ENCODE data around the gene PAGR1.
"Not testable (repeated sequence)": the region's sequence is repeated elsewhere in the genome, so short reads cannot be mapped to it uniquely, and the experiment has no call there.

Gene PAGR1

GRCh38 chr16:29813644-29814562 lies 2.0 kb upstream of the PAGR1 start:
- no peak for DNase-seq

DNA sequence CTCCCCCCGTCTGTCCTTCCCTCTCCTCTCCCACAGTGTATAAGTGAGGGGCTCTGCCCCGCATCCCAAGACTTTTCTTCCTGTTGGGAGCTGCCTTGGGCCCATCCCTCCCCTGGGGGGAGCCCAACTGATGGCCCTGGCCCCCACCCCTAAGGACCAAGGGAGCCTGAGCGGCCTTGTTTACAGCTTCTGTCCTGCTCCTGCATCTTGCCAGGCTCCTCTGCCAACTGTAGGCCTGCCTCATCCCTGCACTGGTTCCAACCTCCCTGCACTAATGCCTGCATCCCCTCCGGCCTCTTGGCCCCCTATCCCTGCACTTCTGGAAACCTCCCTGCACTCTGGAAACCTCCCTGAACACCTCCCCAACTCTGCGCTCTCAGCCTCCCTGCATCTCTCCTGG lies 1.4 kb upstream of the PAGR1 start:
- no peak for DNase-seq

DNA sequence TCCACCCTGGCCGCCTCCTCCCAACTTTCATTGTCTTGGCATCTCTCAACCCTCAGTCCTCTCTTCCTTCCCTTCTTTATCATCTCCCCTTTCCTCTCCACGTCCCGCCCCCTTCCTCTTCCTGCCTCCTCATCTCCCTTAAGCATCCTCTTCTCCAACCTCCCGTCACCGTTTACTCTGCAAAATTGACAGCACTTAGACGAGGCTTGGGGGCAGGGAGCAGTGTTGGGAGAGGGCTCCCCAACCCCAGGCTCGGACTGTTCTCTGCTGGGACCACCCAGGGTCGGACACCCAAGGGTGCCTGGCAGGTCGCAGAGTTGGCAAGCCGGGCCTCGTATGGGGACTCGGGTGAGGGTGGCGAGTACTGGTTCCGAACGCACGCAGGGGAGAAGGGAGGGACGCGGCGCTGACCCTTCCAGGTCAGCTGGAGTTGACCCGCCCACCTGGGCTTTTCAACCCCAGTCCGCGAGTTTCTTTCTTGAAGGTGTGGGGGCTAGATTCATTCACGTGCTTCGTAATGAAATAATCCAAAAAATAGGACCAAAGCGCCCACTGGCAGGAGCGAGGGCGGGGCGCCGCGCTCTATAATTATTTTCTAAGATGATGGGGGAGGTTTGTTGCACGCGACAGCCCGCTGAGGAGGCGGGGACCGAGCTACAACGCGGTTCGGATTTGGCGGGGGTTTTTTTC lies 775 bp upstream of the PAGR1 start:
- DNase-seq: no peak

DNA sequence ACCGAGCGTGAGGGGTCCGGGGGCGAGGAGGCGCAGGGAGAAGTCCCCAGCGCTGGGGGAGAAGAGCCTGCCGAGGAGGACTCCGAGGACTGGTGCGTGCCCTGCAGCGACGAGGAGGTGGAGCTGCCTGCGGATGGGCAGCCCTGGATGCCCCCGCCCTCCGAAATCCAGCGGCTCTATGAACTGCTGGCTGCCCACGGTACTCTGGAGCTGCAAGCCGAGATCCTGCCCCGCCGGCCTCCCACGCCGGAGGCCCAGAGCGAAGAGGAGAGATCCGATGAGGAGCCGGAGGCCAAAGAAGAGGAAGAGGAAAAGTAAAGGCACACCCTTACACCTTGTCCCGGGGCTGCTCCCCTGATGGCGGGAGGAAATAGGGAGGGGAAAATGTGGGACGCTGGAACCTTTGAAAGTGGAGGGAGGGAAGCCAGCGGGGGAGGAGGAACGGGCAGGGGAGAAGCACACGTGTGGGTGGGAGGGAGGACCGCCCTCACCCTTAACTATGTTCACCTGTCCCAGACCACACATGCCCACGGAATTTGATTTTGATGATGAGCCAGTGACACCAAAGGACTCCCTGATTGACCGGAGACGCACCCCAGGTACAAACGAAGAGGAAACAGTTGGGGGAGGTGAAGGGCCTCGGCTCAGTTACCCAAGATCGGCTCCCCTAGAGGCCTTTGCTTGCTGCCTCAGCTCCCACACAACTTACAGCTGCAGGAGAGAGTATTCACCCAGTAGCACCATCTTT lies 916 bp downstream of the PAGR1 start:
- no peak for DNase-seq

DNA sequence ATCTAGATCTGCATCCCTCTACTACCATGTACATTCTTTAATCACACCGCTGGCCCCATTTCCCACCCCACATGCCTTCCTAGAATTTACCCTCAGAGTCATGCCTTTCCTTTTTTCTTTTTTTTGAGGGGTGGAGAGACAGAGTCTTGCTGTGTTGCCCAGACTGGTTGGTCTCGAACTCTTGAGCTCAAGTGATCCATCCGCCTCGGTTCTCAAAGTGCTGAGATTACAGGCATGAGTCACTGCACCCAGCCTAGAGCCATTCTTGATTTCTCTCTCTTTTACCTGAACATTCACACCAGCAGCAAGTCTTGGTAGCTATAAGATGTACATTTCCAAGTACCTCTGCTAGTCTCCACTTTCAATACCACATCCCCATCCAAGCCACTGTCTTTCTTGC lies 2.1 kb downstream of the PAGR1 start:
- no peak for DNase-seq

DNA sequence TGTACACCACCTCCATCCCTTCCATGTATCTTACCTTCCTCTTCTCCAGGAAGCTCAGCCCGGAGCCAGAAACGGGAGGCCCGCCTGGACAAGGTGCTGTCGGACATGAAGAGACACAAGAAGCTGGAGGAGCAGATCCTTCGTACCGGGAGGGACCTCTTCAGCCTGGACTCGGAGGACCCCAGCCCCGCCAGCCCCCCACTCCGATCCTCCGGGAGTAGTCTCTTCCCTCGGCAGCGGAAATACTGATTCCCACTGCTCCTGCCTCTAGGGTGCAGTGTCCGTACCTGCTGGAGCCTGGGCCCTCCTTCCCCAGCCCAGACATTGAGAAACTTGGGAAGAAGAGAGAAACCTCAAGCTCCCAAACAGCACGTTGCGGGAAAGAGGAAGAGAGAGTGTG lies 3.6 kb downstream of the PAGR1 start:
- no peak for DNase-seq

DNA sequence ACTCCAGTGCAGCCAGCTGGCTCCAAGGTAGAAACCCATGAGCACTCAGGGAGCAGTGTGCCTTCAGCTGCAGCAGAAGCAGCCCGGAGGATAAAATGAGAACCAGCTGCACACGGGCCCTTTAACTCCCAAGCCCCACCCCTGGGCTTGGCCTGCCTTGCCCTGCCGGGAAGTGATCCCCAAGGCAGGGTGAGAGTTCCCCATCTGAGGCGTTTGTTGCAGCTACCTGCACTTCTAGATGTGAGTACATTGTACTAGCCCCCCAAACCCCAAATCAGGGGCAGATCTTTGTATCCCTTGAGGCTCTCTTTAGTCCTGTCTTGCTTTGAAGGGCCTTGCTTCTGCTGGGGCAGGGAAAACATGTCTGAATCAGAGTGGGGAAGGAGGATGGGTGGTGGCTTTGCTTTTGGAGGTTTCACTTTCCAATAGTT lies 4.3 kb downstream of the PAGR1 start, which contains the start of gene MVP:
Gene MVP, plus strand, starts transcription at position 192 of the 431 bp plus-strand sequence. CDS start 10,088 bp downstream, outside the sequence.
- DNase-seq: no peak

DNA sequence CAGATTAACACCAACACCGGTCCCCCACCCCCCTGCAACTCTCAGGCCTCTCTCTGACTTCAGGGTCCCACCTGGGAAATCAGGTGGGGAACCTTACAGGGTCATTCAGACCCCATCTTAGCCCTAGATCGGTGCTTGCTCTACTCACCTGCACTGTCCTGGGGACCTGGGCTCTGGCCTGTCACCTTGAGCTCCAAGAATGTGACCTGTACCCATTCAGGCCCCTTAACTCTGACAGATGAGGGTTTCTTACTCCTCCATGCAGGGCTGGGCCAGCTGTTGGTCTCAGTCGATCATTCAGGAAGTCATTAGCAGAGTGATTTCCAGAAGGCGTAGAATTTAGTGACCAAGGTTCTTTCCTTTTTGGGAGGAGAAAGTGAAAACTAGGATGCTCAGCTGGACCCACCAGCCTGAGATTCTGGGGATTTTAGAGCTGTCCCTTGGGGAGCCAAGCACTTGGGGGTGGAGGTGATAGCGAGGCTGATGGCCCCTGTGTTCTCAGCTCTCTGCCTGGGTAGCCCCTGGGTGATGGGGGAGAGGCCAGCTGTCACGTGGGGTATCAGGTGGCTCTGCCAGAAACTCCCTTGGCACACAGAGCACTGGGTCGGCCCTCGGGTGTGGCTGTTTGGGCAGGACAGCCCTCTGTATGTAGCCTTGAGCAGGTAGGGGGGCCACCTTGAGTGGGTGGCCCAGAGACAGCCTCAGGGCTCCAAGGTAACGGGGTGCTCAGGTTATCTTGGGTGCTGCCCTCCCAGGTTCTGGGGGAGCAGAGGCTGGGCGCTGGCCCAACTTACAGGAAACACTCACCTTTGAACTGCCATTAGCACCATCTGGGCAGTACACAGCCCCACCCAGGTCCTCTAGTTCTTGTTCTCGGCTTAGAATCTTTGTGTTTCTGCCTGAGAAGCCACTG lies 5.0 kb downstream of the PAGR1 start:
- DNase-seq: no peak

GRCh38 chr16:29821643-29822115 lies 5.7 kb downstream of the PAGR1 start:
- DNase-seq: no peak

DNA sequence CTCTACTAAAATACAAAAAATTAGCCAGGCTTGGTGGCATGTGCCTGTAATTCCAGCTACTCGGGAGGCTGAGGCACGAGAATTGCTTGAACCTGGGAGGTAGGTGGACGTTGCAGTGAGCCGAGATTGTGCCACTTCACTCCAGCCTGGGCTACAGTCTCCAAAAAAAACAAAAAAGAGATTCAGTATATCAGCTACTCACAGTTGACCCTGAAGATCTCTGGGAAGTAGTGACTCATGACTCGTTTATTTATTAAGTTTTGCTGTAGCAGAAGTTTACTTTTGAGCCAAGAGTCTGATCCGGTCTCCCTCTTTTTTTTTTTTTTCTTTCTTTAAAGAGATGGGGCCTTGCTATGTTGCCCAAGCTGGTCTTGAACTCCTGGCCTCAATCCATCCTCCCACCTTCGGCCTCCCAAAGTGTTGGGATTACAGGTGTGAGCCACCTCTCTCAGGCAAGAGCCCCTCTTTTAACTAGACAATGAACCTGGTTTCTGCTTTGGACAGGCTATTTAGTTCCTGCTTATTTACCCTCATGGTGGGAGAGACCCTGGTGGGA lies 8.7 kb downstream of the PAGR1 start:
- no peak for DNase-seq

DNA sequence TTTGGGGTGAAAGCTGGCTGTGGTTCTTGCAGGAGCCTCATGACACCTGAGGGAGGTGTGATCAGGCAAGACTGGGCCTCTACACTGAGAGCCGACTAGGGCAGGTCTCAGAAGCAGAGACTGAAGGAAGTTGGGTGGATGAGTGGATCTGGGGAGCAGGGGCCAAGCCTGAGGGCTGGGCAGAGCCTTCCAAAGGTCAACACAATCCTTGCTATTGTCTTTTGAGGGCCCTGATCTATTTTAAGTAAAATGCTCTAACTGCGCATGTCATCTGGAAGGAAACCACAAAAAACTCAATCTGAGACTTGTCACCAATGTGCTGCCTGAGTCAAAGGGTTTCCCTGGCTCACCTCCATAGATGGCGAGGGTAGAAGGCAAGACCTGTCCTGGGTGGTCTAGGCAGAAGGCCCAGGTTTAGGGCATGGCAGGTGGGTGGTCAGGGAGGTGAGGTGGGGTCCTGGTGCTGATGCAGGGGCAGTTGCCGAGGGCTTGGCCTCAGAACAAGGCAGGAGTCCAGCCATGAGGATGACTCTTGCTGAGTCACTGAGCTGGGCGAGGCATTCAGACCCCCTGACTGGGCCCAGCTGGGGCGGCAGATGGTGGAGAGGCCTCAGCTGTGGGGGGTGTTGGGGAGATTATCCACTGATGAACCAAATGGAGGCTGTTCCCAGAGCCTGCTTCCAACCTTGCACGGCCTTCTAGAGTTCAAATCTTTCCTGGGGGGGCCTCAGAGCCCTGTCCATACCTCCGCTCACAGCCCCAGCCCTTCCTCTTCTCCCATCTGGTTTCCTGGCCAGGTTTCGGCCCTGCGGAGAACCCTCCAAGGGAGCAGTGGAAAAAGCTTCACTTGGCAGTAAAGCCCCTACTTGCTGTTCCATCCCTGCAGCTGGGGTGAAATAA lies 9.4 kb downstream of the PAGR1 start:
- no peak for DNase-seq

DNA sequence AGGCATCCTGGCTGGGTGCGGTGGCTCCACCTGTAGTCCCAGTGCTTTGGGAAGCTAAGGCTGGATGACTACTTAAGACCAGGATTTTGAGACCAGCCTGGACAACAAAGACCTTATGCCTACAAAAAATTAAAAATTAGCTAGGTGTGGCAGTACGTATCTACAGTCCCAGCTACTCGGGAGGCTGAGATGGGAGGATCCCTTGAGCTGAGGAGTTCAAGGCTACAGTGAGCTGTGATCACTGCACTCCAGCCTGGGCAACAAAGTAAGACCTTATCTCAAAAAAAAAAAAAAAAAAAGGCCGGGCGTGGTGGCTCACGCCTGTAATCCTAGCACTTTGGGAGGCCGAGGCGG lies 10.4 kb downstream of the PAGR1 start:
- DNase-seq: no peak

DNA sequence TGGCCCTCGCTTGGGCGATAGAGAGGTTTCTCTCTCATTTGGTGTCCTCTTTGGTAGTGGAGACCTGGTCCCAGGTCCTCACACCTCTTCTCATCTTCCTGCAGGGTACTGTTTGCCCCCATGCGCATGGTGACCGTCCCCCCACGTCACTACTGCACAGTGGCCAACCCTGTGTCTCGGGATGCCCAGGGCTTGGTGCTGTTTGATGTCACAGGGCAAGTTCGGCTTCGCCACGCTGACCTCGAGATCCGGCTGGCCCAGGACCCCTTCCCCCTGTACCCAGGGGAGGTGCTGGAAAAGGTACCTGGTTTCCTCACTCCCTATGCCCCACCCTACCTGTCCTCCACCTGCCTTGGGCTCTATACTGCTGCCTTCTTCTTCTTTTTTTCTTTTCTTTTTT lies 14.8 kb downstream of the PAGR1 start:
- no peak for DNase-seq

- DNase-seq: no peak
Observed at GRCh38 chr16:29831490-29831889, 15.5 kb downstream of the PAGR1 start.

DNA sequence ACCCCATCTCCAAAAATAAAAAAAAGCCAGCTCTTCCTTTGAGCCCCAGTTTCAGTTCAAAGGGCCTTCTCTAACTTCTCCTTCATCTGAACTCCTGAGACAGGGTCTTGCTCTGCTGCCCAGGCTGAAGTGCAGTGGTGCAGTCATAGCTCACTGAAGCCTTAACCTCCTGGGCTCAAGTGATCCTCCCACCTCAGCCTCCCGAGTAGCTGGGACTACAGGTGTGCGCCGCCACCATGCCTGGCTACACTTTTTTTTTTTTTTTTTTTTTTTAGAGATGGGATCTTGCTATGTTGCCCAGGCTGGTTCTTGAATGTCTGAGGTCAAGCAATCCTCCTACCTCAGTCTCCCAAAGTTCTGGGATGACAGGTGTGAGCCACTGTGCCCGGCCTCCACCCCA lies 17.3 kb downstream of the PAGR1 start:
- DNase-seq: not testable (repeated sequence)

GRCh38 chr16:29834079-29834478 lies 18.1 kb downstream of the PAGR1 start:
- no peak for DNase-seq

DNA sequence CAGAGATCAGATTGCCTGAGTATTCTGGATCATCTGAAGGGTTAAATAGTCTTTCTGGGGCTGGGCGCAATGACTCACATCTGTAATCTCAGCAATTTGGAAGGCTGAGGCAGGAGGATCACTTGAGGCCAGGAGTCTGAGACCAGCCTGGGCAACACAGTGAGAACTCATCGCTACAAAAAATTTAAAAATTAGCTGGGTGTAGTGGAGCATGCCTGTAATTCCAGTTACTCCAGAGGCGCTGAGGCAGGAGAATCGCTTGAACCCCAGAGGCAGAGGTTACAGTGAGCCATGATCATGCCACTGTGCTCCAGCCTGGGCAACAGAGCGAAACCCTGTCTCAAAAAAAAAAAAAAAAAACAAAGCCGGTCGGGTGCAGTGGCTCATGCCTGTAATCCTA lies 20.0 kb downstream of the PAGR1 start:
- no peak for DNase-seq

DNA sequence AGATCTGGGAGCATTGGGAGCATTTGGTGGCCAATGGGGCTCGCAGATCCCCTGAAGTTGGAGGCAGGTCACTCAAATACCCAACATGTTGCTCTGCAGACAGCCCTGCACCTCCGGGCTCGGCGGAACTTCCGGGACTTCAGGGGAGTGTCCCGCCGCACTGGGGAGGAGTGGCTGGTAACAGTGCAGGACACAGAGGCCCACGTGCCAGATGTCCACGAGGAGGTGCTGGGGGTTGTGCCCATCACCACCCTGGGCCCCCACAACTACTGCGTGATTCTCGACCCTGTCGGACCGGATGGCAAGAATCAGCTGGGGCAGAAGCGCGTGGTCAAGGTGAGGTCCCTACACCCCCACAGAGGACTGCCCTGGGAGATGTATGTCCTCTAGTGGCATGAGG lies 20.7 kb downstream of the PAGR1 start:
- no peak for DNase-seq

DNA sequence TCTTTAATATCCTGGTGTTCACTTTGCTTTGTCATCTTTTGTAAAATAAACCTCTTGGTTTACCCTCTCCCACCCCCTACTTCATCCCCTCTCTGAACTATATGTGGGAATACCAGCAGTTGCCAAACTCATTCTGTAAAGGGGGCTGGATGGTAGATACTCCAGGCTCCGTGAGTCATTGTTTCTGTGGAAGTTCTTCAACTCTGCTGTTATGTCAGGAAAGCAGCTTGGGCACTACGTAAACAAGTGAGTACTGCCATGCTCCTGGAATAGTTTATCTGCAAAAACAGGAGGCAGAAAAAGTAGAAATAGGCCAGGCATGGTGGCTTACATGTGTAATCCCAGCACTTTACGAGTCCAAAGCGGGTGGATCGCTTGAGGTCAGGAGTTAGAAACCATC lies 21.9 kb downstream of the PAGR1 start:
- DNase-seq: no peak

DNA sequence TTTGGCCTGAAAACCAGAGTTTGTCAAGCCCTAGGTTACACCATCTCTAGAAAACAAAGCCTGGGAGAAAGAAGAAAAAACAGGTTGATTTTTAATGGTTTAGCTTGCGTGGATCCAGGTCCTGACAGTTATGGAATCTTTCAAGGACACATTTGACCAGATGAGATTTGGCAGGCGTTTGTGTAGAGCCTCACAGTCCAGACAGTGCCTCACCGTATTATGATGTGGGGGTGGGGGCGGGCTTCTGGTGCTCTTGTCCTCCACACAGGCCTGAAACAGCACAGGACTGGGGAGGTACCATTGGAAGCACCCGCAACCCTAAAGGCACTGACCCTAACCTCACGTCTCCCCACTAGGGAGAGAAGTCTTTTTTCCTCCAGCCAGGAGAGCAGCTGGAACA lies 23.9 kb downstream of the PAGR1 start:
- DNase-seq: no peak

GRCh38 chr16:29840240-29840639 lies 24.3 kb downstream of the PAGR1 start:
- no peak for DNase-seq
